ENCODE results near the gene LYSMD2. TPM values are rescaled to one million over a fixed set of nuclear protein-coding genes. Genes with fewer than 3 reads are reported as not detected.

Gene LYSMD2
- total and polyA plus RNA-seq, 9 of the 15 experiments (the other 6 are each of a cell fraction or from before 2014, with no cell fraction given), result 4.3 to 30.3 (median 9.8) TPM

DNA sequence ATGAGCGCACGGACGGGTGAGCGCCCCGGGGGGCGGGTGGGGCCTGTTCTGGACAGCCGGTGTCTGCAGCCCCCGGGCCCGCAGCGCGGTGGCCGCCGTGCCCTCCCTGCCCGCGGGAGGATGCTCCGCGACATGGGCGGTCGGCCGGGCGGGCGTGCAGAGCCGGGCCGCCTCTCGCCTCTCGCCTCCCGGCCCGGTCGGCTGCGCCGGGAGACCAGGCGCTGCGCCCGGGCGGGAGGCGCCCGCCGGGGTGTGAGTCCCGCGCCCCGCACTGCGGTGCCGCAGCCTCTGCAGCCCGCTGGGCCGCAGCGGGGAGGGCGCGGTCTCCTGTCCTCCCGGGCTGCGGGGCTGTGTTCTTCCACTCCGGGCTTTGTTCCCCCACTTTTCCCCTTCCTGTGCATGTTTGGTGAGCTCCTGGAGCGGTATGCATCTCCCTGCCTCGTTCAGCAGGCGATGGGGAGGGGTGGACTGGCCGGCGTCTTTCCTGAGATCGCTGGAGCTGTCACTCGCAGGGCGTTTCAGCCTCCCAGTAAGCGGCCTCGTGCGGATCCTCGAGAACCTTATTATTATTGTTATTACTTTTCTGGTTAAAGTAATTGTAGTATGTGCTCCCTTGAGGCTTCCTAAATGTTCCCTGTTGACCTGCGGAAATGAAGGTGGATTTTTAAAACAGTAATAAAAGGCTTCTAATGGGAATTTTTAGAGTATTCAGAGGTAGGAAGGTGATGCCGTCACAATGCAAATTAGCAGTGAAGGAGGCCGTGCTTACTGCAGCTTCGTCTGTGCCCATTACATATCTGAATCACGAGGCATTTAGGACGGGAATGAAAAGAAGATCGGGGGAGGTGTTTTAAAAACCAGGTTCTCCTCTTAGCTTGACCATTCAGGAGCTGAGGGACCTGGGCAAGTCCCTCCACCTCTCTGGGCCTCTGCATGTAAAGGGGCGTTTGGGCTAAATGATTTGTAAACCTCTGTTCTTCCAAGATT, 14.5 kb upstream of the LYSMD2 start (continued):
- TF ChIP-seq, protein P1, sequence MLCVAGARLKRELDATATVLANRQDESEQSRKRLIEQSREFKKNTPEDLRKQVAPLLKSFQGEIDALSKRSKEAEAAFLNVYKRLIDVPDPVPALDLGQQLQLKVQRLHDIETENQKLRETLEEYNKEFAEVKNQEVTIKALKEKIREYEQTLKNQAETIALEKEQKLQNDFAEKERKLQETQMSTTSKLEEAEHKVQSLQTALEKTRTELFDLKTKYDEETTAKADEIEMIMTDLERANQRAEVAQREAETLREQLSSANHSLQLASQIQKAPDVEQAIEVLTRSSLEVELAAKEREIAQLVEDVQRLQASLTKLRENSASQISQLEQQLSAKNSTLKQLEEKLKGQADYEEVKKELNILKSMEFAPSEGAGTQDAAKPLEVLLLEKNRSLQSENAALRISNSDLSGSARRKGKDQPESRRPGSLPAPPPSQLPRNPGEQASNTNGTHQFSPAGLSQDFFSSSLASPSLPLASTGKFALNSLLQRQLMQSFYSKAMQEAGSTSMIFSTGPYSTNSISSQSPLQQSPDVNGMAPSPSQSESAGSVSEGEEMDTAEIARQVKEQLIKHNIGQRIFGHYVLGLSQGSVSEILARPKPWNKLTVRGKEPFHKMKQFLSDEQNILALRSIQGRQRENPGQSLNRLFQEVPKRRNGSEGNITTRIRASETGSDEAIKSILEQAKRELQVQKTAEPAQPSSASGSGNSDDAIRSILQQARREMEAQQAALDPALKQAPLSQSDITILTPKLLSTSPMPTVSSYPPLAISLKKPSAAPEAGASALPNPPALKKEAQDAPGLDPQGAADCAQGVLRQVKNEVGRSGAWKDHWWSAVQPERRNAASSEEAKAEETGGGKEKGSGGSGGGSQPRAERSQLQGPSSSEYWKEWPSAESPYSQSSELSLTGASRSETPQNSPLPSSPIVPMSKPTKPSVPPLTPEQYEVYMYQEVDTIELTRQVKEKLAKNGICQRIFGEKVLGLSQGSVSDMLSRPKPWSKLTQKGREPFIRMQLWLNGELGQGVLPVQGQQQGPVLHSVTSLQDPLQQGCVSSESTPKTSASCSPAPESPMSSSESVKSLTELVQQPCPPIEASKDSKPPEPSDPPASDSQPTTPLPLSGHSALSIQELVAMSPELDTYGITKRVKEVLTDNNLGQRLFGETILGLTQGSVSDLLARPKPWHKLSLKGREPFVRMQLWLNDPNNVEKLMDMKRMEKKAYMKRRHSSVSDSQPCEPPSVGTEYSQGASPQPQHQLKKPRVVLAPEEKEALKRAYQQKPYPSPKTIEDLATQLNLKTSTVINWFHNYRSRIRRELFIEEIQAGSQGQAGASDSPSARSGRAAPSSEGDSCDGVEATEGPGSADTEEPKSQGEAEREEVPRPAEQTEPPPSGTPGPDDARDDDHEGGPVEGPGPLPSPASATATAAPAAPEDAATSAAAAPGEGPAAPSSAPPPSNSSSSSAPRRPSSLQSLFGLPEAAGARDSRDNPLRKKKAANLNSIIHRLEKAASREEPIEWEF (CRISPR knock-in tag; IDR thresholded peaks at IDR 0.05), result no peak
- TF ChIP-seq ZNF444 (CRISPR knock-in tag; IDR thresholded peaks at IDR 0.05), result no peak
- TF ChIP-seq, protein P2, sequence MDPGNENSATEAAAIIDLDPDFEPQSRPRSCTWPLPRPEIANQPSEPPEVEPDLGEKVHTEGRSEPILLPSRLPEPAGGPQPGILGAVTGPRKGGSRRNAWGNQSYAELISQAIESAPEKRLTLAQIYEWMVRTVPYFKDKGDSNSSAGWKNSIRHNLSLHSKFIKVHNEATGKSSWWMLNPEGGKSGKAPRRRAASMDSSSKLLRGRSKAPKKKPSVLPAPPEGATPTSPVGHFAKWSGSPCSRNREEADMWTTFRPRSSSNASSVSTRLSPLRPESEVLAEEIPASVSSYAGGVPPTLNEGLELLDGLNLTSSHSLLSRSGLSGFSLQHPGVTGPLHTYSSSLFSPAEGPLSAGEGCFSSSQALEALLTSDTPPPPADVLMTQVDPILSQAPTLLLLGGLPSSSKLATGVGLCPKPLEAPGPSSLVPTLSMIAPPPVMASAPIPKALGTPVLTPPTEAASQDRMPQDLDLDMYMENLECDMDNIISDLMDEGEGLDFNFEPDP (CRISPR knock-in tag; IDR thresholded peaks at IDR 0.05), result no peak
- TF ChIP-seq SIN3A (IDR thresholded peaks at IDR 0.05; ENCODE audit: borderline replicate concordance in 2 of 2, control insufficient read depth in 1 of 2, low read depth in 2 of 2, low read length in 2 of 2), result peak in 1 of 2 experiments; percentile 11; a peak in 1 of 4 replicates
- TF ChIP-seq, protein P3, sequence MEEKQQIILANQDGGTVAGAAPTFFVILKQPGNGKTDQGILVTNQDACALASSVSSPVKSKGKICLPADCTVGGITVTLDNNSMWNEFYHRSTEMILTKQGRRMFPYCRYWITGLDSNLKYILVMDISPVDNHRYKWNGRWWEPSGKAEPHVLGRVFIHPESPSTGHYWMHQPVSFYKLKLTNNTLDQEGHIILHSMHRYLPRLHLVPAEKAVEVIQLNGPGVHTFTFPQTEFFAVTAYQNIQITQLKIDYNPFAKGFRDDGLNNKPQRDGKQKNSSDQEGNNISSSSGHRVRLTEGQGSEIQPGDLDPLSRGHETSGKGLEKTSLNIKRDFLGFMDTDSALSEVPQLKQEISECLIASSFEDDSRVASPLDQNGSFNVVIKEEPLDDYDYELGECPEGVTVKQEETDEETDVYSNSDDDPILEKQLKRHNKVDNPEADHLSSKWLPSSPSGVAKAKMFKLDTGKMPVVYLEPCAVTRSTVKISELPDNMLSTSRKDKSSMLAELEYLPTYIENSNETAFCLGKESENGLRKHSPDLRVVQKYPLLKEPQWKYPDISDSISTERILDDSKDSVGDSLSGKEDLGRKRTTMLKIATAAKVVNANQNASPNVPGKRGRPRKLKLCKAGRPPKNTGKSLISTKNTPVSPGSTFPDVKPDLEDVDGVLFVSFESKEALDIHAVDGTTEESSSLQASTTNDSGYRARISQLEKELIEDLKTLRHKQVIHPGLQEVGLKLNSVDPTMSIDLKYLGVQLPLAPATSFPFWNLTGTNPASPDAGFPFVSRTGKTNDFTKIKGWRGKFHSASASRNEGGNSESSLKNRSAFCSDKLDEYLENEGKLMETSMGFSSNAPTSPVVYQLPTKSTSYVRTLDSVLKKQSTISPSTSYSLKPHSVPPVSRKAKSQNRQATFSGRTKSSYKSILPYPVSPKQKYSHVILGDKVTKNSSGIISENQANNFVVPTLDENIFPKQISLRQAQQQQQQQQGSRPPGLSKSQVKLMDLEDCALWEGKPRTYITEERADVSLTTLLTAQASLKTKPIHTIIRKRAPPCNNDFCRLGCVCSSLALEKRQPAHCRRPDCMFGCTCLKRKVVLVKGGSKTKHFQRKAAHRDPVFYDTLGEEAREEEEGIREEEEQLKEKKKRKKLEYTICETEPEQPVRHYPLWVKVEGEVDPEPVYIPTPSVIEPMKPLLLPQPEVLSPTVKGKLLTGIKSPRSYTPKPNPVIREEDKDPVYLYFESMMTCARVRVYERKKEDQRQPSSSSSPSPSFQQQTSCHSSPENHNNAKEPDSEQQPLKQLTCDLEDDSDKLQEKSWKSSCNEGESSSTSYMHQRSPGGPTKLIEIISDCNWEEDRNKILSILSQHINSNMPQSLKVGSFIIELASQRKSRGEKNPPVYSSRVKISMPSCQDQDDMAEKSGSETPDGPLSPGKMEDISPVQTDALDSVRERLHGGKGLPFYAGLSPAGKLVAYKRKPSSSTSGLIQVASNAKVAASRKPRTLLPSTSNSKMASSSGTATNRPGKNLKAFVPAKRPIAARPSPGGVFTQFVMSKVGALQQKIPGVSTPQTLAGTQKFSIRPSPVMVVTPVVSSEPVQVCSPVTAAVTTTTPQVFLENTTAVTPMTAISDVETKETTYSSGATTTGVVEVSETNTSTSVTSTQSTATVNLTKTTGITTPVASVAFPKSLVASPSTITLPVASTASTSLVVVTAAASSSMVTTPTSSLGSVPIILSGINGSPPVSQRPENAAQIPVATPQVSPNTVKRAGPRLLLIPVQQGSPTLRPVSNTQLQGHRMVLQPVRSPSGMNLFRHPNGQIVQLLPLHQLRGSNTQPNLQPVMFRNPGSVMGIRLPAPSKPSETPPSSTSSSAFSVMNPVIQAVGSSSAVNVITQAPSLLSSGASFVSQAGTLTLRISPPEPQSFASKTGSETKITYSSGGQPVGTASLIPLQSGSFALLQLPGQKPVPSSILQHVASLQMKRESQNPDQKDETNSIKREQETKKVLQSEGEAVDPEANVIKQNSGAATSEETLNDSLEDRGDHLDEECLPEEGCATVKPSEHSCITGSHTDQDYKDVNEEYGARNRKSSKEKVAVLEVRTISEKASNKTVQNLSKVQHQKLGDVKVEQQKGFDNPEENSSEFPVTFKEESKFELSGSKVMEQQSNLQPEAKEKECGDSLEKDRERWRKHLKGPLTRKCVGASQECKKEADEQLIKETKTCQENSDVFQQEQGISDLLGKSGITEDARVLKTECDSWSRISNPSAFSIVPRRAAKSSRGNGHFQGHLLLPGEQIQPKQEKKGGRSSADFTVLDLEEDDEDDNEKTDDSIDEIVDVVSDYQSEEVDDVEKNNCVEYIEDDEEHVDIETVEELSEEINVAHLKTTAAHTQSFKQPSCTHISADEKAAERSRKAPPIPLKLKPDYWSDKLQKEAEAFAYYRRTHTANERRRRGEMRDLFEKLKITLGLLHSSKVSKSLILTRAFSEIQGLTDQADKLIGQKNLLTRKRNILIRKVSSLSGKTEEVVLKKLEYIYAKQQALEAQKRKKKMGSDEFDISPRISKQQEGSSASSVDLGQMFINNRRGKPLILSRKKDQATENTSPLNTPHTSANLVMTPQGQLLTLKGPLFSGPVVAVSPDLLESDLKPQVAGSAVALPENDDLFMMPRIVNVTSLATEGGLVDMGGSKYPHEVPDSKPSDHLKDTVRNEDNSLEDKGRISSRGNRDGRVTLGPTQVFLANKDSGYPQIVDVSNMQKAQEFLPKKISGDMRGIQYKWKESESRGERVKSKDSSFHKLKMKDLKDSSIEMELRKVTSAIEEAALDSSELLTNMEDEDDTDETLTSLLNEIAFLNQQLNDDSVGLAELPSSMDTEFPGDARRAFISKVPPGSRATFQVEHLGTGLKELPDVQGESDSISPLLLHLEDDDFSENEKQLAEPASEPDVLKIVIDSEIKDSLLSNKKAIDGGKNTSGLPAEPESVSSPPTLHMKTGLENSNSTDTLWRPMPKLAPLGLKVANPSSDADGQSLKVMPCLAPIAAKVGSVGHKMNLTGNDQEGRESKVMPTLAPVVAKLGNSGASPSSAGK (IDR thresholded peaks at IDR 0.05), result peak; percentile 77
- no peak for TF ChIP-seq MAFG (tag; conservative IDR thresholded peaks at IDR 0.05)
- no peak for TF ChIP-seq ZNF24 (IDR thresholded peaks at IDR 0.05)

Measured in K562 (cell line).